Stomach (tissue), 9 donors: Measurements from ENCODE around the gene FOXO3. TPM values are rescaled to one million over a fixed set of nuclear protein-coding genes. Genes with fewer than 3 reads are reported as not detected.

Source experiments
- DNase-seq, 2 donors: peaks; one replicate each; pipeline versions ENCODE4 v3.0.0 to v3.0.0-alpha.2; 2013 to 2019
- H3K27ac ChIP-seq, 5 donors: fragments of 200-600 bp in 4 of 5; sonication (generic) in 4 of 5; one replicate each; pipeline ENCODE4 v1.5.1; 2013 to 2019; ENCODE audit warnings: mild to moderate bottlenecking in 1 of 5, moderate library complexity in 1 of 5
- H3K27me3 ChIP-seq, 3 donors: fragments of 200-600 bp; sonication (generic); one replicate each; pipeline ENCODE4 v1.5.1; 2017 to 2019; ENCODE audit warnings: mixed run types in 1 of 3
- H3K36me3 ChIP-seq, 4 donors: fragments of 200-600 bp; sonication (generic); 1 replicate in 3 of 4; 2 replicates in 1 of 4; pipeline ENCODE4 v1.5.1; 2016 to 2019
- H3K4me1 ChIP-seq, 4 donors: fragments of 200-600 bp; sonication (generic); one replicate each; pipeline ENCODE4 v1.5.1; 2016 to 2019
- H3K4me3 ChIP-seq, 4 donors: fragments of 200-600 bp; sonication (generic) in 3 of 4; one replicate each; pipeline ENCODE4 v1.5.1; 2016 to 2019; ENCODE audit warnings: mild to moderate bottlenecking in 1 of 4
- H3K9me3 ChIP-seq, 4 donors: fragments of 200-600 bp; sonication (generic); one replicate each; pipeline ENCODE4 v1.5.1; 2016 to 2019
- CTCF ChIP-seq, 7 experiments: fragments of 450-650 bp in 4 of 7; fragments of 200-600 bp in 3 of 7; sonication (generic) in 3 of 7; IDR thresholded peaks; one replicate each; pipeline ENCODE4 v1.5.1; 2016 to 2019; ENCODE audit warnings: antibody characterized with exemption in 7 of 7, control low read depth in 2 of 7, mild to moderate bottlenecking in 1 of 7
- EP300 ChIP-seq: sonication (generic); formaldehyde crosslinking; IDR thresholded peaks from one replicate; pipeline ENCODE4 v1.6.1; 2017; ENCODE audit warnings: antibody characterized with exemption
- POLR2A ChIP-seq, 4 donors: fragments of 450-650 bp; IDR thresholded peaks; one replicate each; pipeline ENCODE4 v1.6.1; 2016; ENCODE audit warnings: antibody characterized with exemption in 4 of 4, control low read depth in 2 of 4, mild to moderate bottlenecking in 1 of 4, moderate library complexity in 1 of 4
- POLR2AphosphoS5 ChIP-seq, 3 donors: sonication (generic); formaldehyde crosslinking; IDR thresholded peaks; one replicate each; pipeline ENCODE4 v1.6.1; 2016; ENCODE audit warnings: antibody characterized with exemption in 3 of 3
- WGBS, 5 donors: extraction: QIAGEN DNeasy Blood & Tissue Kit in 3 of 5; methylation state at CpG; one replicate each; pipeline versions ENCODE4 v1.1.5 to v1.1.7; 2013 to 2018; 5-methylcytosine and 5-hydroxymethylcytosine counted together
- intact Hi-C: fragments of 100-400 bp; cut with DNase I; formaldehyde crosslinking; loops from one replicate; pipeline ENCODE4 v1.15.1; 2023; ENCODE audit warnings: low total_unique reads
- polyA plus RNA-seq, 3 donors: library from polyadenylated mRNA; stranded (reverse); fragments of 200-250 nt; gene quantifications; one replicate each; pipeline ENCODE4 v1.2.3, GENCODE V29; 2013
- total RNA-seq, 5 donors: library from RNA; depleted of rRNA; stranded (reverse); fragments of >200 nt; gene quantifications; one replicate each; pipeline versions ENCODE4 v1.1.0 to v1.2.3, GENCODE V29; 2014 to 2016
- donor health status: healthy with polysubstance abuse.
- donor health status: Bipolar disorder and iron deficiency.
- donor health status: healthy.

FOXO3 gene
- total and polyA plus RNA-seq, 8 donors, result 13.0 to 89.8 (median 42.1) TPM

GRCh38 chr6:108672641-108673040, 111.9 kb downstream of the FOXO3 start:
- TF ChIP-seq POLR2AphosphoS5 (IDR thresholded peaks at IDR 0.05) (no peak), EP300 (no peak), CTCF (IDR thresholded peaks at IDR 0.05) (no peak), POLR2A (IDR thresholded peaks at IDR 0.05) (no peak)
- intact Hi-C loops, result loop anchor here (10.0 kb wide), 1 partner anchor 98 kb away; no protein-coding TSS in a partner anchor
- no peak for DNase-seq
- Histone ChIP-seq H3K9me3 (no peaks in the 10 kb centered on the region), H3K4me3 (no peak overlapping the region), H3K36me3 (peaks cover 0 to 26% (median 14%) of the 10 kb centered on the region in 4 donors), H3K4me1 (peaks cover 60 to 100% (median 96%) of the 10 kb centered on the region in 4 donors), H3K27ac (no peak overlapping the region), H3K27me3 (no peaks in the 10 kb centered on the region)
- WGBS, 5 donors, result 78 to 82% (median 82%) methylated on average over 3 of the region's 3 CpGs

- H3K27ac ChIP-seq, result no peak overlapping the region
- H3K27me3 ChIP-seq, result no peaks in the 10 kb centered on the region
- H3K9me3 ChIP-seq, result no peaks in the 10 kb centered on the region
- DNase-seq, result no peak
- intact Hi-C loops, result loop anchor here (10.0 kb wide), 1 partner anchor 98 kb away; no protein-coding TSS in a partner anchor
- H3K4me1 ChIP-seq, result peaks cover 62 to 100% (median 96%) of the 10 kb centered on the region in 4 donors
- TF ChIP-seq POLR2AphosphoS5 (IDR thresholded peaks at IDR 0.05), result no peak
- TF ChIP-seq EP300, result no peak
- TF ChIP-seq POLR2A (IDR thresholded peaks at IDR 0.05), result no peak
- no peak for TF ChIP-seq CTCF (IDR thresholded peaks at IDR 0.05)
- 68 to 92% (median 84%) methylated on average over 4 to 6 of the region's 6 CpGs for WGBS, 5 donors
- peaks cover 0 to 21% (median 11%) of the 10 kb centered on the region in 4 donors for H3K36me3 ChIP-seq
- no peak overlapping the region for H3K4me3 ChIP-seq
Measured at GRCh38 chr6:108673153-108673552, 112.4 kb downstream of the FOXO3 start.

GRCh38 chr6:108673602-108674001, 112.9 kb downstream of the FOXO3 start:
- no peak overlapping the region for H3K27ac ChIP-seq
- peaks cover 62 to 100% (median 94%) of the 10 kb centered on the region in 4 donors for H3K4me1 ChIP-seq
- no peaks in the 10 kb centered on the region for H3K27me3 ChIP-seq
- H3K9me3 ChIP-seq, result no peaks in the 10 kb centered on the region
- peak in 1 of 2 donors; percentile 50 for DNase-seq
- no peak overlapping the region for H3K4me3 ChIP-seq
- peak in 1 of 3 donors; percentile 8 for TF ChIP-seq POLR2AphosphoS5 (IDR thresholded peaks at IDR 0.05)
- TF ChIP-seq POLR2A (IDR thresholded peaks at IDR 0.05), result no peak
- peaks cover 0 to 16% (median 6%) of the 10 kb centered on the region in 4 donors for H3K36me3 ChIP-seq
- 37 to 76% (median 73%) methylated on average over 2 of the region's 2 CpGs for WGBS, 5 donors
- intact Hi-C loops, result loop anchor here (10.0 kb wide), 1 partner anchor 99 kb away; no protein-coding TSS in a partner anchor

GRCh38 chr6:108675226-108676200, 114.8 kb downstream of the FOXO3 start:
- H3K4me1 ChIP-seq, result peaks cover 62 to 85% (median 77%) of the 10 kb centered on the region in 4 donors
- peak in 1 of 2 donors; percentile 41 for DNase-seq
- intact Hi-C loops, result loop anchor here (10.0 kb wide), 1 partner anchor 101 kb away; no protein-coding TSS in a partner anchor

More at GRCh38 chr6:108675226-108676200, 114.8 kb downstream of the FOXO3 start:
- WGBS, 5 donors, result 64 to 72% (median 68%) methylated on average over 2 to 3 of the region's 3 CpGs
- no peak overlapping the region for H3K4me3 ChIP-seq
- H3K36me3 ChIP-seq, result peaks cover 0 to 16% (median 14%) of the 10 kb centered on the region in 4 donors
- TF ChIP-seq CTCF (IDR thresholded peaks at IDR 0.05) (no peak), POLR2A (IDR thresholded peaks at IDR 0.05) (no peak), EP300 (no peak), POLR2AphosphoS5 (IDR thresholded peaks at IDR 0.05) (peak in 2 of 3 donors; percentile 20 to 54)
- no peaks in the 10 kb centered on the region for H3K9me3 ChIP-seq
- H3K27ac ChIP-seq, result peak overlapping the region in 4 of 5 donors; percentile 27 to 73 (median 61)
- no peaks in the 10 kb centered on the region for H3K27me3 ChIP-seq
